Mucosa of stomach (tissue), 1 donor: ENCODE results near the gene FRYL.

Experiments
- H3K27me3 ChIP-seq: one replicate; pipeline ENCODE4 v1.7.0; 2013; ENCODE audit warnings: mild to moderate bottlenecking, low read length; ENCODE audit not compliant: control insufficient read depth, insufficient read depth
- H3K36me3 ChIP-seq: one replicate; pipeline ENCODE4 v1.7.0; 2013; ENCODE audit warnings: low read length; ENCODE audit not compliant: control insufficient read depth, insufficient read depth
- H3K4me1 ChIP-seq: one replicate; pipeline ENCODE4 v1.7.0; 2013; ENCODE audit warnings: mild to moderate bottlenecking, low read length; ENCODE audit not compliant: control insufficient read depth, insufficient read depth
- H3K4me3 ChIP-seq: one replicate; pipeline ENCODE4 v1.7.0; 2013; ENCODE audit warnings: low read length
- H3K9ac ChIP-seq: one replicate; pipeline ENCODE4 v1.7.0; 2013; ENCODE audit warnings: mild to moderate bottlenecking, low read length, moderate library complexity
- H3K9me3 ChIP-seq: one replicate; pipeline ENCODE4 v1.7.0; 2013; ENCODE audit warnings: mild to moderate bottlenecking, low read length, moderate library complexity; ENCODE audit not compliant: control insufficient read depth
- donor health status: Pancreatic carcinoma.

FRYL gene

DNA sequence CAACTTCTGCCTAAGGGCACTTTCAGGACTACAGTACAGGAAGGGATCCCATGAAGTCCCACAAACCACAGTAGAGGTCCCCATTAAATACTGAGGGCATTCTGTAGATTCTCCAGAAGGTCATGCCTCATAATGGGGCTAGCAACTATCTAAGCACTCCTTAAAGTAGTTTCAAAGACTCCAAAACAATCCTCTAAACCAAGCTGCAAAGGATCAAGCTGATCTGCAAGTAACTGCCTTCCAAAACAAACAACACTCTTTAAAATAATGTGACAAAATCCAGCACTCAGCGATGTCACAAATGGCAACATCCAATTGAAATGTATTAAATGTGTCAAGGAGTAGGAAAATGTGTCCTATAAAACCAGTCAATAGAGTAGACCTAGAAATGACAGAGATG lies 118.7 kb downstream of the FRYL start:
- no peak overlapping the region for H3K9ac ChIP-seq
- H3K36me3 ChIP-seq: no peaks in the 10 kb centered on the region
- no peak overlapping the region for H3K4me3 ChIP-seq
- no peaks in the 10 kb centered on the region for H3K9me3 ChIP-seq
- peaks cover 14% of the 10 kb centered on the region for H3K4me1 ChIP-seq
- H3K27me3 ChIP-seq: no peaks in the 10 kb centered on the region

DNA sequence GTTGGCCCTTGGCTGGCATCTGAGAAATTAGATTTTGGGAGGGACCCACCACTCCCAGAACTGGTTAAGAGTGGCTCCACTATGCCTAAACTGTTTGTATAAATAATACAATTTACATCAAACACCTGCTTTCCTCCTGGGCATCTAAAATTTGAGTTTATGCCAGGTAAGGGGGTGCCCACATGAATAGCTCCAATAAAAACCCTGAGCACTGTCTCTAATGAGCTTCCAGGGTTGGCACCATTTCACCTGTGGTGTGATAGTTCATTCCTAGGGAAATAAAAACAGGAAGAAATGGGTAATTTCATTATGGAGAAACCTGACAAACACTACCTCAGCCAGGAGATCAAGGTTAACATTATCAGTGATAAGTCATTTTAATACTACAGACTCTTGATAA lies 119.7 kb downstream of the FRYL start:
- H3K4me3 ChIP-seq: no peak overlapping the region
- H3K9ac ChIP-seq: no peak overlapping the region
- H3K36me3 ChIP-seq: no peaks in the 10 kb centered on the region
- no peaks in the 10 kb centered on the region for H3K27me3 ChIP-seq
- no peaks in the 10 kb centered on the region for H3K9me3 ChIP-seq
- peaks cover 10% of the 10 kb centered on the region for H3K4me1 ChIP-seq

DNA sequence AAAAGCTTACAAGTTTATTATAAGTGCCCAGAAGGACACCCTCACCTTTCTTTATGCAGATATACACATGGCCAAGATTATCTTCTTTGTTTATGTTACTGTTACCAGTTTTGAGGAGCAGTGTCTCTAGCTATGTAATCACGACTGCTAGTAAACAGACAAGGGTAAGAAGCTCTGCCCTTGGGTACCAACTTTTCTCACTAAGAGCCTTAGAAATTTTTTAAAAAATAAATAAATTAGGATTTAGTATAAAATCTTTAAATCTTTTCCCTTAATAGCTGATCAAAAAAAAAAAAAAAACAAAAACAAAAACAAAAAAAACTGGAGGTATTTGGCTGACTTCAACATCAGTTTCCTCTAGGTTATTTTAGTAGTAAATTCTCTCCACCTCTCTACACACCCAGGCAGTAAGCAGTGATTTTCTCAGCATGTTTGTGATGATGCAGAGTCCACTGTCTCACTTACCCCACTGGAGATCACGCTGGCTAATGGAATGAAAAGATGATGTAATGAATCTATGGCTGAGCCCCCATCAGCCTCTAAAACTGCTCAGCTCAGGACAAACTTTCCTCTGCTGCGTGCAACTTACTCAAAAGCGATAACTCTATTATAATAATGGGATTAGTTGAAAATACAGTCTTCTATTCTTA lies 125.9 kb downstream of the FRYL start:
- H3K9ac ChIP-seq: no peak overlapping the region

DNA sequence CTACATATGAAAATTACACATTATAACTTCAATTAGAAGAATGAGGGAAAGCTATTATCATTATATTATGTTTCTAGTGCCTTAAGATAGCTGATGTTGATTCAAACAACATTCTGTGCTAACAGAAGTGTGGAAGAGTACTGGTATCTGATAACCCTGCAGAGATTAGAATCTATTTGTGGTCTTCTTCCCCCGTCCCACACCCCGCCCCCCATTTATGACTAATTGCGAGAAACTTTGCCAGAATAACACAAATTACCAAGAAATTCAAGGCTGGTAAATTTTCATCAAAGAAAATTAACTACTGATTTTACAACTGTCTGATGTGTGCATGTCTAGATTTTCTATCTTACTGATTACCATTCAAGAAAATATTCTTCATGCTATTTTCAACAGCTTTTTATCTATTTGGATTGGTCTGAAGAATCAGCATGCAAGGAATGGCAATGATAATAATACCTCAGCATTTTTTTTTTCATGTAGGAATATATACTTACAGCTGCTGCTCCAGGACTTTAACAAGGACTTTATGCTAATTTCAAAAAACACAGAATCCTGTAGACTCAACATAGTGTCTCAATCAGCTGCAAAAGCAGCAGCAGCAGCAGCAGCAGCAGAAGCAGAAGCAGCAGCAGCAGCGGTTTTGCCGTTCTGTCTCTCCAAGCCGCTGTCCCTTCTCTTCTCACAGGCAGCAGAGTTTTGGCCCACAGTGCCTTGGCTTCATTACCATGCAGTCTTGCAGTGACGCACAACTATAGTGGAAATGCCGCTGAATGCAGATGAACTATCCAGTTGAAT lies 126.7 kb downstream of the FRYL start:
- no peaks in the 10 kb centered on the region for H3K36me3 ChIP-seq
- H3K4me3 ChIP-seq: no peak overlapping the region
- no peaks in the 10 kb centered on the region for H3K9me3 ChIP-seq
- no peaks in the 10 kb centered on the region for H3K27me3 ChIP-seq
- H3K9ac ChIP-seq: no peak overlapping the region
- H3K4me1 ChIP-seq: peaks cover 5% of the 10 kb centered on the region

More for the DNA sequence above, 125.9 kb downstream of the FRYL start:
- Histone ChIP-seq H3K4me1 (peaks cover 5% of the 10 kb centered on the region), H3K9me3 (no peaks in the 10 kb centered on the region), H3K27me3 (no peaks in the 10 kb centered on the region), H3K36me3 (no peaks in the 10 kb centered on the region), H3K4me3 (no peak overlapping the region)

DNA sequence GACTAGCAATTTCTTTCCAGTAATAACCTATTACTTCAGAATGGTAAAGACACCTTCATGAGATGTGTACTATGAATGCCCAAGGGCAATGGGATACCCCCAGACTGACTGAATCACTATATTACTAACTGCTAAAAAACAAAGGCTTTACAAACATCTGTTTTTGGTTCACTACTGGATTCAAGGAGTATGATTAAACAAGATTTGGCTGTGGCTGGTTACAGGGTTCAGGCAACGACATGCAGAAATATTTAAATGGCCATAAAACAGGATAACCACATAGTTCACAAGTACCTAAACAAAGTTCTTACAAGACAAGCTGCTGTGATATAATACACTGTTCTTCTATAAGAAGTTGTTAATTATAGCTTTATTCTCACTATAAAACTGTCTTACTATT lies 128.2 kb downstream of the FRYL start:
- Histone ChIP-seq H3K9ac (no peak overlapping the region), H3K4me3 (no peak overlapping the region), H3K9me3 (no peaks in the 10 kb centered on the region), H3K36me3 (no peaks in the 10 kb centered on the region), H3K27me3 (no peaks in the 10 kb centered on the region), H3K4me1 (peaks cover 5% of the 10 kb centered on the region)

DNA sequence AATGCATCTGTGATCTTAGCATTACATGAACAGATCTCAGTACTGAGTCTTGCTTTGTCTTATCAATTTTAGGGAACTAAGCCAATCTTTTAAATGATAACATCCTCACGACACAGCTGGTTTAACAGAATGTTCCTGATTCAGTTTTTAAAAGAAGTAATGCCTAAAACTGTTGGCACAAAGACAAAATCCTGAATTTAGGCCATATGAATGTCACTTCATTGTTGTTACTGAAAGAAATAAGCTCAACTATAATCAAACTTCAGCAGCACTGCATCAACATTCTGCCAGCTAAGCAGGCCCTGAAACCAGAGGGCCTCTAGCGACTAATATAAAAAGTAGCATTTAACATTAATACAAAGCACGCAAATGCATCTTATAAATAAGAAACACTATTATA lies 130.6 kb downstream of the FRYL start:
- H3K36me3 ChIP-seq: no peaks in the 10 kb centered on the region
- H3K9me3 ChIP-seq: no peaks in the 10 kb centered on the region
- no peaks in the 10 kb centered on the region for H3K27me3 ChIP-seq
- no peak overlapping the region for H3K9ac ChIP-seq
- no peak overlapping the region for H3K4me3 ChIP-seq
- peaks cover 5% of the 10 kb centered on the region for H3K4me1 ChIP-seq

DNA sequence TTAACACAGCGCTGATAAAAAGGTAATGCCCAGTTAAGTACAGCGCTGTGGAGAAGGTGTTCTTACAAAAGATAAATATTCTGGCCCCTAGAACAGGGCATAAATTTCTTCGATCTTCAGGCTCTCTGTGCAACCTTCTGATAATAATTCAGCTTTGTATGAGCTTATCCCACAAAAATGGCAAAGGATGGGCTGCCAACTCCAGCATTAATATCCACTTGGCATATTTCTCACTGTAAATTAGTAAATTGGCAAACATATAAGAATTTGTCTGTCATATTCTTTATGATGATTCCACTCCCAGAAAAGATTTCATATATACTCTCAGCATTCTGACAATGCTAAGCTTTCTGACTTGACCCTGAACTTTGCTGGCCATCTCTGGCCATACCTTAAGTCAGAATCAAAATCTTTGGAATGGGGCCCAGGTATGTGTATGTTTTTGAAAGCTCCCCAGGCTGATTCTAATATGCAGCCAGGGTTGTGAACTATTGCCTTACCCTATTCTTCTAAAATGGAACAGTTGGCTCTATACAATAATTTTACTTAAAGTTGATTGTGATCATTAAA lies 134.8 kb downstream of the FRYL start:
- no peak overlapping the region for H3K4me3 ChIP-seq
- H3K27me3 ChIP-seq: no peaks in the 10 kb centered on the region
- H3K4me1 ChIP-seq: no peaks in the 10 kb centered on the region
- H3K9ac ChIP-seq: no peak overlapping the region
- H3K9me3 ChIP-seq: no peaks in the 10 kb centered on the region
- no peaks in the 10 kb centered on the region for H3K36me3 ChIP-seq

DNA sequence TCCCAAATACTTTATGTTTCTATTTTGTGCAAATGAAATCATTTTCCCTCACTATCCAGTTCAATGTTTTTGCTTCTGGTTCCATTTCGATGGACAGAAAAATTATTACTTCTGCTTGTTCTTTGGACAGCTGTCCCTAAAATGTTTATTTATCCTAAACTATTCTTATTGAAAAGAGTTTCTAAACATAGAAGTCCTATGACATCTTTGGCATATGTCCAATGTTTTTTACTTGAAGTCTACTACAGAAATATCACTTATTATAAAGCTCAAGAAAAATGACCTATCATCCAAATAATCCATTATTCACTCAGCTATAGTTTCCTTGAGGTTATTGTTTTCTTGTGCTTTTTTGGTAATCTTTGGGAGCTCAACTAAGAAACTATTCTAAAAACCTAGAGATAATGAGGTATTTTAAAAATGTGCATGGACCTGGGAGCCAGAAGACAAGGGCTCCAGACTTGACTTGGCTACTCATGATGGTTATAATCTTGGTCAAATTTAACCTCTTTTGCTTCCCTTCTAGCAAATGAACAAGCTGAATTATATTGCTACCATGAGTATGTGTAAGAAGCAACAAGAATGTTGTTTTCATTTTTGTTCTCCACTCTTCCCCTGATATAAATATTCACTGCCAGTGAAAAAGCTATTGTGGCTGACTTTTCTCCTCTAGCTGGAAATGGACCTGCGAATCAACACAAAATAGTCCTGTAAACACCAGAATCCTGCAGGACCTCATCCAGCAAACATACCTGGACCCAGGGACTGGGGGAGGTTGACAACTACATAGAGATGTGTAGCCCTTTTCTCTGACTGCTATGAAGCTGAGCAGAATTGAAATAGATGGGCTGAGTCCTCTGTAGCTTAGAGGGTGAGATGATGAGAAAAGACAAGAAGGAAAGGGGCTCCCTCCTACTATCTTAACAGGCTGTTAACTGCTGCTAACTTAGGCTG lies 137.4 kb downstream of the FRYL start:
- Histone ChIP-seq H3K9me3 (no peaks in the 10 kb centered on the region), H3K36me3 (no peaks in the 10 kb centered on the region), H3K27me3 (no peaks in the 10 kb centered on the region), H3K4me3 (no peak overlapping the region), H3K4me1 (no peaks in the 10 kb centered on the region), H3K9ac (no peak overlapping the region)

DNA sequence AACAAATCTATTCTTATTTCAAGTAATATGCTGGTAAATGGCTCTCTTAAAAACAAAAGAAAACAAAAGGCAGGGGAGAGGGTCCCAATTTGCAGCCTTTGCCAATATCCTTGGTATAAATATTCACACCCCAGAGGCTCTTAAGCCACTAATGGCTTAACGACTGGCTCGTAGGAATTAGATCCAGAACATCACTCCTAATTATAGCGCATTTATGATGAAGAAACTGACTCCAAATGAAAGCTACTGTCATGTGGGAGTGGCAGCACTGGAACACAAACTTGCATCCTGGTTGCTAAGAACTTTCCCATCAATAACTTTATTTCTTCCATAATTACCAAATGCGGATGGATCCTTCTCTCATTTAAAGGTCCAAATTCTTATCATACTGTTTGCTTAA lies 138.7 kb downstream of the FRYL start:
- H3K27me3 ChIP-seq: no peaks in the 10 kb centered on the region
- no peaks in the 10 kb centered on the region for H3K9me3 ChIP-seq
- no peak overlapping the region for H3K9ac ChIP-seq
- H3K4me1 ChIP-seq: no peaks in the 10 kb centered on the region
- H3K4me3 ChIP-seq: no peak overlapping the region
- H3K36me3 ChIP-seq: no peaks in the 10 kb centered on the region

DNA sequence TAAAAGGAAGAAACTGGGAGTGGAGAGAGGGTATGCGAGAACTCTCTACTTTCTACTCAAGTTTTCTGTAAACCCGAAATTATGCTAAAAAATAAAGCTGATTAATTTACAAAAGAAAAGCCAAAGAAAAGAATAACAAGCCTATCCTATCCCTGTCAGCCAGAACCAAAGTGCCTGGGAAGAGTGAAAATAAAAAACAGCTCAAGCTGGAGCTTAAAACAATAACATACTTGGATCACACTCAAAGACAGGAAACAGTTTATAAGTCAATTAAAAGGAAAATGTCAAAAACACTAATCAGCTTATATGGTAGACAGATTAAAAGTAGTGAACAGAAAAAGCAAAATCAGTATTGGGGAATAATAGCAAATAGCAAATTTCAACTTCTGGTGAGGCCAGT lies 139.4 kb downstream of the FRYL start:
- no peaks in the 10 kb centered on the region for H3K36me3 ChIP-seq
- H3K9me3 ChIP-seq: no peaks in the 10 kb centered on the region
- no peak overlapping the region for H3K4me3 ChIP-seq
- H3K27me3 ChIP-seq: no peaks in the 10 kb centered on the region
- no peak overlapping the region for H3K9ac ChIP-seq
- no peaks in the 10 kb centered on the region for H3K4me1 ChIP-seq

DNA sequence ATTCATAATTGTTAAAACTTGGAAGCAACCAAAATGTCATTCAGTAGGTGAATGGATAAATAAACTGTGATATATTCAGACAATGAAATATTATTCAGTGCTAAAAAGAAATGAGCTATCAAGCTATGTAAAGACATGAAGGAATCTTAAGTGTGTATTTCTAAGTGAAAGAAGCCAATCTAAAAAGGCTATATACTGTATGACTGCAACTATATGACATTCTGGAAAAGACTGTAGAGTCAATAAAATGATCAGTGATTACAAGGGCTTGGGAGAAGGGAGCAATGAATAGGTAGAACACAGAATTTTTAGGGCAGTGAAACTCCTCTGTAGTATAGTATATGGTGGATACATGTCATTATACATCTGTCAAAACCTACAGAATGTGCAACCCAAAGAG lies 139.9 kb downstream of the FRYL start:
- no peaks in the 10 kb centered on the region for H3K36me3 ChIP-seq
- peaks cover 4% of the 10 kb centered on the region for H3K4me1 ChIP-seq
- no peak overlapping the region for H3K4me3 ChIP-seq
- H3K9ac ChIP-seq: no peak overlapping the region
- no peaks in the 10 kb centered on the region for H3K9me3 ChIP-seq
- H3K27me3 ChIP-seq: no peaks in the 10 kb centered on the region
